Esophagus mucosa (tissue), 1 donor: Measurements from ENCODE around the gene SLCO2A1. TPM values are rescaled to one million over a fixed set of nuclear protein-coding genes. Genes with fewer than 3 reads are reported as not detected.
"Not testable (repeated sequence)": the region's sequence is repeated elsewhere in the genome, so short reads cannot be mapped to it uniquely, and the experiment has no call there.

Experiments used
- ATAC-seq: fragments of 200-7000 bp; cut with Tn5 transposase; one replicate; pipeline ENCODE4 v1.9.1; 2020
- total RNA-seq: library from RNA; stranded (reverse); gene quantifications from one replicate; pipeline ENCODE4 v1.2.4, GENCODE V29; 2023
- donor health status: DM: yes; HTN: yes; CAD: no.

The SLCO2A1 gene
- total RNA-seq: 17.6 TPM

DNA sequence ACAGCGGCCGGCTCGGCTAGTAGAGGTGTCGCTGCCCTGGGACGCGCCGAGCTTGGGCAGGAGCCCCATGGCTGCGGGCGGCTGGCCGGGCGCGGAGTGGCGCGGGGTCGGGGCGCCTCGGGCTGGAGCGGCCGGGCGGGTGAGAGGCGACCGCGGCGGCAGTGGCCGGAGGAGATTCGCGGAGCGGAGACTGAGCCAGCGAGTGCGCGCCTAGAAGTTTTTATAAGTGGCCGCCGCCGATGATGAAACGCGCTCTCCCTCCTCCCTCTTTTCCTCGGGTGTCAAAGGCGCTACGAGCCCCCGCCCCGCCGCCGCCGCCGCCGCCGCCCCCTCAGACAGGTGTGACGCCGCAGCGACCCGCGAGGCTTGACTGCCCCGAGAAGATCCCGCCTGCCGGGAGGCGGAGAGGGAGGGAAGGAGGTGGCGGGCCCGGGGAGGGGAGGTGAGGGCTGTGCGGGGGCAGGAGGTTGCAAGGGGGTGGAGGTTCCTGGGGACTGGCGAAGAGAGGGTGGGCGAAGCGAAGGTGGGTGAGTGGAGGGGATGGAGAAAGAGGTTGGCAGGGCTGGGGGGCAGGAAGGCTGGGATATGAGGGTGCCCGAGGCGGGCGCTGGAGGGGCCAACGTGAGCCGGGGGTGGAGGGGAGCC lies at the start of gene SLCO2A1:
Gene SLCO2A1, minus strand, starts transcription at position 192 of the 645 bp plus-strand sequence. Its CDS starts 123 bp downstream, at position 69.
- peak; percentile 58 for ATAC-seq

DNA sequence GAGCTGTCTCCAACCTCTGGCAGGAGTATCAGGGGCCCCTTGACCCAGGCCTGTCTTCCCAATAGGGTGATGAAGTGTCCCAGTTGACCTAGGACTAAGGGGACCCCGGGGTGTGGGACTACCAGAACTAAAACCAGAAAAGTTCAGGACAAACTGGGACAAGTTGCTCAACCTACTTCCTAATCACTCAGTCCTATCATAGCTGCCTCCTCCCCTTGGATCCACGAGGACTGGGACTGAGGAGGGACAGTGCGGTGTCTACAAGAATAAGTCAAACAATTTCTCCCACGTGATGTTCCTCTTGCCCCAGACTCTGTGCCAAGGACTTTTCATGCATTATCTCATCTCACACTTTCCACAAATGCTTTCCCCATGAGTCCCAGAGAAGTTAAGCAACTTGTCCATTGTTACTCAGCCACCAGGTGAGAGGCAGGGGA lies 49.4 kb upstream of the SLCO2A1 start:
- ATAC-seq: no peak

DNA sequence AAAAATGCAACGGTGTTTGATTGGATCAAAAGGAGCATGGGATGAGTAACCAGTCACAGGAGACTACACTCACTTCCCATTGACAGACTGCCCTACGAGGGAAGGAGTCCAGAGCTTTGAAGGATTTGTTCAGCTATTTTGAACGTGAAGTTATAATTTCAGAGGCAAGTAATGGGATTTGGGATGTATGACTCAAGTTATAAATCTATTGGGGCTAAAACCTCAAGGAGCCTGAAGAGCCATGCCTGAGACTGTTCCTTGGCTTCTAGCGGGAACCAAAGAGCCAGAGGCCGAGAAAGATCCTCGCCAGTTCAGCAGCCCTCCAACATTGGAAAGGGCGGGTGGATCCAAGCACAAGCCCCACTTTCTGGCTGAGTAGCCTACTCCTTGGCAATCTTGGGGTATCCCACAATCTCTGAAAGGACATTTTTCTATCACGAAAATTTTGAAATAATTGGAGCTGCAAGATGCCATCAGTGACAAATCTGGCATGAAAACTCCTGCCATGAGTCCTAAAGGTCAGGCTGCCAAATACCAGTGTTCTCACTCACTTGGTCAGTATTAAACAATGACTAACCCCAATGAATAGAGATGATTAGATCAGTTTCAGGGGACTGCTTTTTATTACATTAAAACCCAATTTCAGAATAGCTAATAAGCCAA lies 48.6 kb upstream of the SLCO2A1 start:
- ATAC-seq: no peak

DNA sequence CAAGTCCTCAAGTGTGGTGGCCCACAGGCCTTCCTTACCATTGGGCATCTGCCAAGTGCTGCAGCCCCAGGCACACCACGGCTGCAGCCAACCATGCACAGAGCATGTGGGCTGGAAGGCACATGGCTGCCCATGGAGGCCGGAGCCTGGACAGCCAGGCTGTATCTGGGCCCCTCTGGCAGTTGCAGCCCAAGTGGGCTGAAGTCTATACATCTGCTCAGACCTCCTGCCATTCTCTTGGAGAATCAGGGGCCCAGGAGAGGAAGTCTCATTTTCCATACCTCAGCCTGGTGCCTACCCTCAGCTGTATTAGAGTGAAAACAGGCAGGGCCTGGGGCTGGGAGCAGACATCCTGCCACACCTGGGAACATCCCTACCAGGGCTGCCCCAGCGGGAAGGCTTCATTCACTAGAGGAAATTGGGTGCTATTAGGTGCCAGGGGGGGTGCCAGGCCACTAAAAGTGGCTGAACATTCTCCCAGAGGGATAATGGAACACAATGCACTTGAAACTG lies 48.0 kb upstream of the SLCO2A1 start:
- ATAC-seq: no peak

DNA sequence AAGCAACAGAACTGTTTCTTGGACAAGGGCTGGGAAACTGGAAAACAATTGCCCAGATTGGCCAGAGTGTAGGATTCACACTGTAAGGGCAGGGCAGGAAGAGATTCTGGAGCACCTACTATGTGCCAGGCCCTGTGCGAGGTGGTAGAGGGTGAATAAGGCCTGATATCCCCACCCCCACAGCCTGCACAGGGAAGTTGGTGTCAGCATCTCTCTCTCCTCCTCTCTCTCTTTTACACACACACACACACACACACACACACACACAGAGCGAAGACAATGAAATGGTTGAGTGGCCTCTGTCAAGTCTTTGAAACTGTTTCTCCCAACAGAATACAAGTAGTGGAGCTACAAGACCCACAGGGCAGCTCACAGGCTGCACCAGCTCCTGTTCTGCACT lies 47.1 kb upstream of the SLCO2A1 start:
- no peak for ATAC-seq

DNA sequence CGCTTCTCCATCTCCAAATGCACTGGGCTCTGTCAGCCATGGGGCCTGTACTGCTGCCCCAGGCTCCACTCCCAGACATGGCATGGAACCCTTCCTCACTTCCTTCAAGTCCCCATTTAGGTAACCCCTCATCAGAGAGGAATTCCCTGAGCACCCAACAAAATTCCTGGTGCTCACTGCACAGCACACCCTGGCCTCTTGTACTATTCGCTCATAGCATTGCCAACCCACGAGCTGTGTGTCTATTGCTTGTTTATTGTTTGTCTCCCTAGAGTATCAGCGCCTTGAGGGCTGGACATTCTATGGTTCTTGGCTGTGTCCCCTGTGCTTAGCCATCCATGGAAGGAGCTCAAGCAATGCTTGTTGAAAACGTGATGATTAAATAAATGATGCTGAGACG lies 46.1 kb upstream of the SLCO2A1 start:
- ATAC-seq: no peak

DNA sequence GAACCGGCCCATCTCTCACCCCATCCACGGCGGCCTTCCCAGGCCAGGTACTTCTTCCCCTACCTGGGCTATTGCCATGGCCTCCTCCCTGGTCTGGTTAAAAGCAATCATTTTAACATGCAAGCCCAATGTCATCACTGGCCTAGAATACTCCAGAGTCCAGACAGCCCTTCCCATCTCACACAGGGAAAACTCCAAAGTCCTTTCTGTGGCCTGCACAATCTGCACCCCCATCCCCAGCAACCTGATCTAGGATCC lies 45.8 kb upstream of the SLCO2A1 start:
- no peak for ATAC-seq

DNA sequence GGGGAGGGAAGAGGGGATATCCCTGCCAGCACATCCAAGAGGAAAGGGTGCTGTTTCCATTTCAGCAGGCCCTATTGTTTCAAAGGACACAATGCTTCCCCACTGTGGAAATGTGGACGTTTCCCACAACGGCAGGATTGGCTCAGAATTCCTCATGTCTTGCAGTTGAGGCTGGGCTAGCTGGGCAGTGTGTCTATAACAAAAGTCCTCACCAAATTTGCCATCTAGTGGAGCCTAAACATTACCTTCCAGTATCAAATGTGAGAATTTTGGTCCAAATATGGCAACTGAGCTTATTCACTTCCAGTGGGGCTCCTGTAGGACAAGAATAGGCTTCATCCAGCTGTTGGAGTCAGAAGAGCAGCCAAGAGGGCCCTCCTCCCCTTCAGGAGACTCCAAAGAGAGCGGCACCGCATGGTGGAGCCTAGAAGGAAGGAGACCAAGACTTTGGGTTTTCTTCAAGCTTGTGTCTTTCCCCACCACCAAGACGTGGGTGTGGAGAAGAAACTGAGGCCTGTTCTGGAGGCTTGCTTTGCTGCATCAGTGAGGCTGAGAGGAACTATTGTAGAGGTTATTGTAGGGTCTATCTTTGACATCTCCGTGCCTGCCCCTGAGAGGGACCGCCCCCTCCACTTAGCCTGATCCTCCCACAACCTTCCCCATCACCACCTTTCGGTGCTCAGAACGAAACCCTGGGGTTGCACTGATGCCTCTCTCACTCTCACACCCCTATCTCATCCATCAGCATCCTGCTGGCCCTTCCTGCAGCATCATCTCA lies 45.3 kb upstream of the SLCO2A1 start:
- ATAC-seq: no peak

DNA sequence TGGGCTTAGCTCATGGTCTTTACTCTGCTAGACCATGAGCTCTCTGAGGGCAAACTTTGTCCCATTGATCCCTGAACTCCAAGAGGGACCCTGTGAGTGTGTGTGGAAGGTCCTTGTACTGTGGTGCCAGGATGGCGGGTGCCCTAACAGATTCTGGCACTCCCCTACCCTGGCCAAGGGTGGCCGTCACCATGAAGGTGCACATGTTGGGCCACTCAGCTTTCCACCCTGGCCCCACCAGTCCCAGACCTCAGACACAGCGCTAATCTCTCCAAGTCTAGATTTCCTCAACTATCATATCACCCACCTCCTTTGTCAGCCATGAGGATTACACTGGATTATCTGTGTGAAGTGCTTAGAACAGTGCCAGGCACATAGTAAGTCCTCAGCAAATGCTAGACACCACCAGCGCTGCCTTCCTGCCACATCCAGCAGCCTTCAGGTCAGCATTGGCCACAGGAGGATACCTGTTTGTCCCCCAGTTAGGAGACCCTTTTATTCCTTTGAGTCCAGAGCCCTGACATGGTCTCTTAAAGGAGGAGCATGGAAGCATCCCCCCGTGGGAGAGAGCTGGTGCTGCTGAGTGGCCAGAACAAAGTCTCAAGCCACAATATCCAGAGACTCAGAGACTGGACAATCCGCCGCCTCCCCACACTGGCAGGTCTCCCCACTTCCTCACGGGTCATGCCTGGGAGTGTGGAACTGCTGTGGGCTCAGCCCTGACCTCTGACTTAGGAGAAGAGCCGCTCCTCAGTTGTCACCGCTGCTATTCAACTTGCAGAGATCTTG lies 44.5 kb upstream of the SLCO2A1 start:
- no peak for ATAC-seq

DNA sequence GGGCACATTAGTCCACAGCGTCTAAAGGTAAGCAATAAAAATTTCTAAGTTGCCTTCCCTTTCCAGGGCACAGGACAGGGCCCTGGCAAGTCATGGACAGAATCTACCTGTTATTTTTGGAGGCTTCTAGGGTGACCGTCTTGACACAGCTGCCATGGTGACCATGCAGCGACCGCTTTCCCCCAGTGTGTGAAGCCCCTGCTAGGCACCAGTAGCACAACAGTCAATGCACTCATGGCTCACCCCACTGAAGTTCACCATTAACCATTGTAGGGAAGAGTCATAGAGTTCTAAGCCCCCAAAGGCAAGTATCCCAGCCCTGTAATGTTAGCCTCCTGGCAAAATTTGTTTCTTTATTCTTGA lies 43.8 kb upstream of the SLCO2A1 start:
- no peak for ATAC-seq

DNA sequence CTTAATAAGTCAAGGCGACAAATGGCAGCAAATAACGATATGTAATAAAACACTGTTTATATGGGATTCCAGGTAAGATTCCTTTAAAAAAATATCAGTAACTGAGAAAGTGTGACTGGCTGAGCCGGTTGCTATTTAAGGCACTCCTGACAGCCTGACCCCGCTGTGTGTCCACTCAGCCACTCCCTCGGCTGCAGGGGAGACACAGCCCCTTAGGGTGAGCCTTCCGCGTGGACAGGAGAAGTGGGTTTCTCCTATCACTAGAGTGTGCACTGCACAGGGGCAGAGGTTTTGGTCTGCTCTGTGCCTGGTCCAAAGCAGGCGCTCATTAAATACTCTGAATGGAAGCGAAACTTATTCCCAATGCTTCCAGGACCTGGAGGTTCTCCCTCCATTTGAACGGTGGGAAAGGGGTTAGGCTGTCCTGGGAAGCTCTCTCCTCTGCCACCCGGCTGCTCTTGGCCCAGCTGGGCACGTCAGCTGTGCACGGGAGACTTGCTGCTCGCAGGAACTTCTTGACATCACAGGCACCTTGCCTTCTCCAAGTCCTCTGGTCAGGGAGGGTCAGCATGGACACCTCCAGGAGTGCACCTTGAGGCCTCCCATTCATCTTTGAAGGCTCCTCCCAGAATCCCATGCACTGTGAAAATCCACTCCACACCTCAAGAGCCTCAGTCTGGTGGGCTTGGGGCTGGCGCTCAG lies 43.3 kb upstream of the SLCO2A1 start:
- no peak for ATAC-seq

DNA sequence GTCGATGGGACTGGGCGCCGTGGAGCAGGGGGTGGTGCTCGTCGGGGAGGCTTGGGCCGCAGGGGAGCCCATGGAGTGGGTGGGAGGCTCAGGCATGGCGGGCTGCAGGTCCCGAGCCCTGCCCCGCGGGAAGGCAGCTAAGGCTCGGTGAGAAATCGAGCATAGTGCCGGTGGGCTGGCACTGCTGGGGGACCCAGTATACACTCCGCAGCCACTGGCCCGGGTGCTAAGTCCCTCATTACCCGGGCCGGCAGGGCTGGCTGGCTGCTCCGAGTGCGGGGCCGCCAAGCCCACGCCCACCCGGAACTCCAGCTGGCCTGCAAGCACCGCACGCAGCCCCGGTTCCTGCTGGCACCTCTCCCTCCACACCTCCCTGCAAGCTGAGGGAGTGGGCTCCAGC lies 40.6 kb upstream of the SLCO2A1 start:
- ATAC-seq: not testable (repeated sequence)

DNA sequence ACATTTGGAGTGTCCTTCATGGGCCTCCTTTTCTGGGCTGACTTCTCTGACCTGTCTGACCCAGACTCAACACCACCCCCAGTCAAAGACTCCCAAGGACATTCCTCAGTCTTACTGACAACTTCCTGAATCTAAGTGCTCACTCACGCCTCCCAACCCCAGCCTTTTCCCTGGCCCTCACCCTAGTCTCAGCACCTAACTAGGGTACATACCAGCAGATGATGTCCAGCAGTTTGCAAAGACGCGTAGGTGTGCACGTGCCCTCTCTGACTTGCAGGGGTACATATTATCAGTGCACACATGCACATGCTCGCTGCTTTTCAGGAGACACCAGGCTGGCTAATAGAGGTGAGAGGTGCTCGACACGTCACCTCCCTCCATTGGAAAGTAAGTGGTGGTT lies 38.7 kb upstream of the SLCO2A1 start:
- ATAC-seq: no peak

DNA sequence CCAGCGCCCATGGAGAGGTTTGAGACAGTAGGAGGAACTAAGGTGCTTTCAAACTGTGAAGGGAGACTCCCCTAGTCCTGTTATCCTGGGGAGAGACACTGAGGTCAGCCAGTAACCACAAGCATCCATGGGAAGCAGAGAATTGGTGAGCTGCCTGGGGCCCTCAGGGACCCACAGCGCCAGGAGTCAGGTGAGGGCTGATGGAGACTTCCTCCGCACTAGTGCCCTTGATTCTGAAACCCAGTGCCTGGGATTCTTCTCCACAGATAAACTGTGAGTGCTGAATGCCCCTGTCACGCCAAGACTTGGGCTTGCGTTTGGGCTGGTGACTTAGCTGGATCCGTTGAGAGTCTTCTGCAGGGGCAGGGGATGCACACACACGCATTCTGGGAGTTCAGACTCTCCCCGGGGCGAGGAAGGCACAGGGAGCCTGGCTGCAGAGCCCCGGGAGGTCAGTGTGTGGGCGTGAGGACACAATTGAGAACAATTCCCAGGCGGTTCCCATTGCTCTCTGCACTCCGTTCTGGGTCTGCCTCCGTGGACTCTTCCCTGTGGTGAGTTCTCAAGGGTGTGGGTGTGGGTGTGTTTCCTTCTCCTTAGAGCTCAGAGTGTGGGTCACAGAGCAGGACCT lies 37.9 kb upstream of the SLCO2A1 start:
- ATAC-seq: no peak

DNA sequence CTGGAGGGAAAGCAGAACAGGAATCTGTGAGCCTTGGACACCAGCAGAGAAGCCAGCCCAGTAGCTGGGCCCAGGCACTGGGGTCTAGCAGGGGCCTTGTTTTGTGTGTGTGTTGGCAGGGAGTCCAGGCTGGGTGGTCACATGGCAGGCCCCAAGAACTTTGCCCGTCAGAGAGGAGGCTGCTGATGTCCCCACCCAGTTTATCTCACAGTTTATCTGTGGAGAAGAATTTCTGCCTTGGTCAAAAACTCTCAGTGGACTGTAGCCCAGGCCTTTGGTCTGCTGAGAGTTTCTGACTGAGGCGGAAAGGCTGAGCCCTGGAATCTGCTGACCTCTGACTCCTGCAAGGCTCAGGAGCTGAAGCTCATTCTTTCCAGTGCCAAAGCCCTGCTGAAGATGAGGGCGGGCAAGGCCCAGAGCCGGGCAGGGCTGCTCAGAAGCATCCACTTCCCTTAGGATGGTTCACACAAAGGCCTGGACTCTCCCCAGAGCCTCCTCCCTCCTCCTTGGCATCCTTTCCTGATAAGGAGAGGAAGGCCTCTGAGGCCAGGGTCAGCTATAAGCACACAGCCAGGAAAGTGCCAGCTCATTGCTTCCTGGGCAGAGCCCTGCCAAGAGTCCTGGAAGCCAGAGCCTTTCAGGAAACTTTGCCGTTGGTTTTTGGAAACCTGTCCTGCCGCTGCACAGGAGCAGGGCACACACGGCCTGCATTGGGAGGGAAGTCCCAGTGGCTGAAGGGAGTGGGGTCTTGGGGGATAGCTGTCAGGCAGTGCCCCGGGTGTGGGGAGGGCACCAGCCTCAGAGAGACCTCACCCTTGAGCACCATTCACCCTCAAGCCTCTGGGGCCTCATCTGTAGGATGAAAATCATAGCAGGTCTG lies 37.2 kb upstream of the SLCO2A1 start:
- ATAC-seq: peak; percentile 73

DNA sequence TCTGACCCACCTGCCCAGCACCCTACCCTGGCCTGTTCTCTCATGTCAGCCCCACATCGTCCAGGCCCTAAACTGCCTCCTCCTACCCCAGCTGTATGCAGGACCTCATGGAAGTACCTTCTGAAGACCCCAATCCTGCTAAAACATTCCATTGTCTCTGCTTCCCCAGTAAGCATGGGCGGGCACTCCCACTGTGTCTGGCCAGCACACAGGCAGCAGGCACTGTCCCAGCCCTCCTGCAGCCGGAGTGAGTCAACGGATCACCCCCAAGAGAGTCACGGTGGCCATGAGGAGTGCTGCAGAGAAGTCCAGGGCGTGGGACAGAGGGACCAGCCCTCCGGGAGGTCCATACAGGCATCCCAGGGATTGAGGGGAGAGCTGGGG lies 36.4 kb upstream of the SLCO2A1 start:
- peak; percentile 27 for ATAC-seq

DNA sequence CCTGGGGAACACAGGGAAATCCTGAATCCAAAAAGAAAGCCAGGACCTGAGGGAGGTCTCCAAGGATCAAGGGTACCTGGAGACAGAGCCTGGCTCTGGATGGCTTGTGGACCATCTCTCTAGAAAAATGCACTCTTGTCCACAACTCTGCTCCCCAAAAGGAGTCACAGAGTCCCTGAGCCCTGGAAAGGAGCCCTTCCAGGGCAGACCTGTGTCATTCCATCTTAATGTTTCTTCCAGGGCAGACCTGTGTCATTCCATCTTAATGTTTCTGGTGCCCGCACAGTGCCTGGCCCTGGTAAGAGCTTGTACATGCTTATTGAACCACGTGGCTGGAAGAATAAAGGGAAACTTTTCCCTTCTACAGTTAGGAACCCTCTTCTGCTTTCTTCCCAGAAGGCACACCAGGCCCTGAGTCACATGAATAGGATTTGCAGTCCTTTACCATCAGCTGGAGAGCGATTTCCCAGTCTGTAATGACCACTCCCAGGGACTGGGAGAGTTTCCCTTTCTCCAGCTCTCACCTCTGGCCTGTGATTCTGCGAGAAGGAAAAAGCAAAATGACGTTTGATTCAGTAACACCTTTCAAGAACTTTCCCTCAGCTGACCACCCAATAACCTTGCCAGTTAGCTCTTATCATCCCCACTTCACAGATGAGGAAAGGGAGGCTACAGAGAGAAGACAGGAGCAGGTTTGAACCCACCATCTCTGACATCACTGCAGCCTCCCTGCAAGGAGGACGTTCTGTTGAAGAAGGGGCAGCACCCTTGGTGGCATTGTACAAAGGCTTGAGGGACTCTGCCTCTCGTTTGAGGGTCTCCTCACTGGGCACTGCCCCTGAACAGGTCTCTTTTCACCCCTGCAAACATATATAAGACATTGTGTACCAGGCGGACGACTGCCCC lies 35.8 kb upstream of the SLCO2A1 start:
- ATAC-seq: no peak

DNA sequence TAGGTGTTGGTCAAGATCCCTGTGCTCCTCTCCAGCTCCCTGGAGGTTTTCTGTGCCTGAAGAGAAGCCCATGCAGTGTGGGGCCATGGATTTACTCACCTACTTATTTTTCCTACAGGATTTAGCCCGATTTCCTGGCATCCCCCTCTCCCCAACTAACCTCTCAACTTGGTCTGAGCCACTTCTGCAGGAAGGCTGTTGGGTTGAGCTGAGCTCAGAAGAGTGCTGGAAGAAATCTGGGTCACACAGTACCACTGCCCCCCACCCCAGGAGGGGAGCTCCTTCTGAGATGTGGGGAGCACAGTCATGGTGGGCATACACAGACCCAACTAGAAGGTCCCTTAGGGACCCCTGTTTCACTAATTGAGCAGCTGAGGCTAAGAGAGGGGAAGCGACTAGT lies 34.4 kb upstream of the SLCO2A1 start:
- no peak for ATAC-seq

DNA sequence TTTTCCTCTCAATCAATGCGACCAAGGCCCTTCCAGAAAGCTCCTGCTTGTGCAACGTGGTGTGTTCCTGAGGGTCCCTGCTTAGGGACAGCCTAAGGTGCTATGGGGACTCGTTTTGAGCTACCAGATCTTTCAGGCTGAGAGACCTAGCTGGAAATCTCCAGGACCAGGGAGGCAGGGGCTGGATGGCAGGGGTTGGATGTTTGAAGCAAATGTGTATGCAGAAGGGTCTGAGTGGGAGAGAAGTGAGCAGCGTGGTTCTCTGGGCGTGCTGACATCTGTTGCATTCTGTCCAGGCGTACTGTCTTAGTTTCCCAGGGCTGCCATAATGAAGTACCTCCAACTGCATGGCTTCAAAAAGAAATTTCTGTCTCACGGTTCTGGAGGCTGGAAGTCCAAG lies 31.7 kb upstream of the SLCO2A1 start:
- no peak for ATAC-seq
